GM19468 (cell line): ENCODE results near the gene OSGEP.
A peak's percentile ranks its signal among the peaks of the same experiment; 100 is the strongest.

Experiments used
- ATAC-seq: cut with Tn5 transposase; IDR thresholded peaks from one replicate; pipeline ENCODE4 v1.9.1; 2021; ENCODE audit warnings: mild to moderate bottlenecking, moderate library complexity, moderate number of reproducible peaks; ENCODE audit not compliant: unreplicated experiment; ENCODE audit errors: extremely low read depth

Gene OSGEP

GRCh38 chr14:20435582-20436362 lies 18.8 kb downstream of the OSGEP start, which contains the start of gene KLHL33:
KLHL33 (minus strand) TSS chr14:20436166; CDS start chr14:20435811, 355 bp downstream.
- no peak for ATAC-seq

DNA sequence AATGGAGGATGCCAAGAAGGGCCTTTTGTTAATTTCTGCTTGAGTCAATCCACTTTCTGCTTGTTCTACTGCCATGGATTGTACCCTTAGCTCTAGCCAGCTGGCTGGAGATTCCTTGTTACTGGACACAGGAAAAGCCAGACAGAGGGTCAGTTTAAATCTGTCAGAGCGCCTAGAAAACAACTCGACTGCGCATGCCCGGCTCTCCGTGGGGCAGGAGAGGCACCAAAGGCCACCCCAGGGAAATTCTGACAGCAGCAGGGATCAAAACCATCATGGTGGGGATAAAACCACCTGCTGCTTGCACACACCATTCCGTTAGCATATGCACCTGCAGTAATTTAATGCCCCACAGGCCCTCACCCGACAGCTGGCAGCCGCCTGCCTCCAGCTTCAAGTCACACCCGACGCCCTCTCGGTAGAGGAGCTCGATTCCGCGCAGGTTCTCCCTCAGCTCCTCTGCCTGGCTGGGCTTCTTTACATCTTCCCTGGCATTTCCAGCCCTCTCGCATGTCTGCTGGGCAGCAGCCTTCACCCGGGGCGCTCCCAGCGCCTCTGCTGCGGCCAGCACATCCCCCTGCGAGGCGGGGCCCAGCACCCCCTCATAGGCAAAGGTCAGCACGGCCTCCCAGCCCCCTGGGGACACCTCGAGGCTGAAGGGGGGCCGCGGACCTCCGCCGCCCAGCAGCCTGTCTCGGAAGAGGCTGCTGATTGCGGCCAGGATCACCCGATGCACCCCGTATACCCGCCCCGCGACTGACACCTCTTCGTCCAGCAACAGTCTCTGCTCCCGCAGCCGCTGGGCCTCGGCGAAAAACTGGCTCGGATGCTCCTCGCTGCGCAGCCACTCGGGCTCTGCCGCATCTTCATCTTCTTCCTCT lies 19.7 kb downstream of the OSGEP start:
- no peak for ATAC-seq

- no peak for ATAC-seq
These were observed 24.6 kb downstream of the OSGEP start for GRCh38 chr14:20429801-20430669.

GRCh38 chr14:20428802-20429201 lies 25.8 kb downstream of the OSGEP start:
- no peak for ATAC-seq

GRCh38 chr14:20428010-20428365 lies 26.6 kb downstream of the OSGEP start:
- ATAC-seq = no peak

GRCh38 chr14:20427231-20428009 lies 27.2 kb downstream of the OSGEP start:
- ATAC-seq = no peak

- no peak for ATAC-seq
These were observed 29.8 kb downstream of the OSGEP start for GRCh38 chr14:20424851-20425250.

DNA sequence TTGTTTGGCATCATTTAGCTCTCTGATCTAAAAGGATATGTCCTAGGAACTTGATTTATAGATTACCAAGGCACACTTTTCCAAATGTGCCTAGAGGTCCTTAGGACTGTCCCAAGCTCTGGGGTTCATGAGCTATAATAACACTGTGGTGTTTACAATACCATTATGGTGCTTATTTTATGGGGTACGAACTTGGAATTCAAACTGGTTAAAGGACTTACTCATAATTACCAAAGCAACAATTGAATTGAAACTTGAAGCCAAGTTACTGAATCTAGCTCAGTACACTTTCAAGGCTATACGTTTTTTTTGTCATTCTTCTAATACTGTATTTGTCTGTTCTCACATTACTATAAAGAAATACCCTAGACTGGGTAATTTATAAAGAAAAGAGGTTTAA lies 31.7 kb downstream of the OSGEP start:
- no peak for ATAC-seq

- no peak for ATAC-seq
These were observed 33.3 kb downstream of the OSGEP start for GRCh38 chr14:20421267-20421666.

- ATAC-seq = no peak
These were observed 35.2 kb downstream of the OSGEP start for GRCh38 chr14:20419419-20419818.

DNA sequence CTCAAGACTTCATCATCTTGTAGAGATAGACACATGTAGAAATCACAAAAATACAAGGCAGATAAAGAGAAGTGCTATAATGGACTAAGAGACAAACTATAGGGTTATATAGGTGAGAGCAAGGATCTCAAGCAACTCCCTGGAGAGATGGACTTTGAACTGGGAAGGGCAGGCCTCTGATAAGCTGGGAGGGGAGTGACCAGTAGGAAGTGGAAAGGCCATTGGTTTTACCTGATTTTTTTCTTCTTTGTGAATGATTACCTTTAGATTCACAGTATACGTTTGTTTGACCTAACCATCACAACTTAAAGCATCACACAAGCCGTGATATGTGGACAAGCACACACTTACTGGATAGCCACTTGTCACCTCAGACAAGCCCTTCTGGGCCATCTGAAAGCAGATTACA lies 36.1 kb downstream of the OSGEP start:
- ATAC-seq = no peak

DNA sequence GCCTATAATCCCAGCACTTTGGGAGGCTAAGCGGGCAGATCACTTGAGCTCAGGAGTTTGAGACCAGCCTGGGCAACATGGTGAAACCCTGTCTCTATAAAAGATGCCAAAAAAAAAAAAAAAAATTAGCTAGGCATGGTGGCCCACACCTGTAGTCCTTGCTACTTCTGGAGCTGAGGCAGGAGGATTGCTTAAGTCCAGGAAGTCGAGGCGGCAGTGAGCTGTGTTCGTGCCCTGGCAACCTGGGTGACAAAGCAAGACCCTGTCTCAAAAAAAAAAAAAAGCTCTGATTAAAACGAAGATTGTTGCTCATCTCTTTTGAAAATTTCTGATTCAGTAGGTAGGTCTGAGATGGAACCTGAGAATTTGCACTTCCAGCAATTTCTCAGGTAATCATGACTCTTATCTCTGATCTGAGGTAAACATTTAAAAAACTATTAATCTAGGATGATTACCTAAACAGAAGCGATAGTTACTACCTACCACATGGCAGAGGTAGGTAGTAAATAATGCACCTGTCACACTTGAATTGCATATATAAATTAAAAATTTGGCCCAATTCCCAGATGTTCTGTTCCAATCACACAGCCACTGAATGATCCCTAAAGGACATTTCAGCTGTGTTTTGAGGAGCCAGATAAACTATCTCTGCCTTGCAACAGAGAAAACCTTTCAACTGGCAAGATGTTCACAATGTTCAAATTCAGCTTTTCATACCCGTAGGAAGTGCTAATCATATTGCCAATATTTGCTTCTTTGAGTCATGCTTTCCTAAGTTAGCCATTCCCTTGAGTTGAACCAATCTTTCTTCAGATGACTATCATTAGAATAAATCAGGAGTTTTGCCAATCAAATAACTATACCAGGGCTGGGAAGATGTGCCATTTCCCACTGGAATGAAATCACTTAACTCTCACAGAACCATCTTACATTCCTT lies 37.1 kb downstream of the OSGEP start:
- ATAC-seq = no peak

DNA sequence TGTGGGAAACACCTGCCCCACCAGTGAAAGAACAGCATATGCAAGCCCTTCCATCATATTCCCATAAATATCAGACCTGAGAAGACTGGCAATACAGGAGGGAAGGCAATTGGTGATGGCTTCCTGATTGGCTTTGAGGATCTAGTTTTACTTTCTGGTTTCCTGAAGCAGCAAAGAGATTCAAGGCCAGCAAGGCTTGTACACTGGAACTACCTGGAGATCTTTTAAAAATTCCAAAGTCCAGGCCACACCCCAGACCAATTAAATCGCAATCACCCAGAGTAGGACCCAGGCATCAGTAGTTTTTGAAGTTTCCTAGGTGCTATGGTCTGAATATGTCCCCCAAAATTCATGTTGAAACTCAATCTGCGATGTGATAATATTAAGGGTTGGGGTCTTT lies 38.4 kb downstream of the OSGEP start:
- no peak for ATAC-seq

DNA sequence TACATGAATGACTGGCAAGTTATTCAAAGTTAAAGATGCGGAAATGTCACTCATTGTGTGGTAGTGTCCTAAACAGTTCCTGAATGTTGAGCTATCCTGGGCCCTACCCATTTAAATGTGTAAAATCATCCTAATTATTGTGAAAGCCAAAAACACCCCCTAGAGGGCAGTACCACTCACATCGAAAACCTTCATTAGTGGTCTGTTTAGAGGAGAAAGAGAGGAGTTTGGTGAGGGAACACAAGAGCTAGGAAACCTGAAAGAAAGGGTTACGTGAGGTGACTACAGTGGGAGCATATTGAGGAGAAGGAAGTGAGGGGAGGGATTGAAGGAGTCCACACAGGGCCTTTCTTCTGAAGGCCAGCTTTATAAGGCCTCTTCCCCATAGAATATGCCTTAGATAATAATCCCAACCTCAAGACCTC lies 38.8 kb downstream of the OSGEP start:
- ATAC-seq = no peak

DNA sequence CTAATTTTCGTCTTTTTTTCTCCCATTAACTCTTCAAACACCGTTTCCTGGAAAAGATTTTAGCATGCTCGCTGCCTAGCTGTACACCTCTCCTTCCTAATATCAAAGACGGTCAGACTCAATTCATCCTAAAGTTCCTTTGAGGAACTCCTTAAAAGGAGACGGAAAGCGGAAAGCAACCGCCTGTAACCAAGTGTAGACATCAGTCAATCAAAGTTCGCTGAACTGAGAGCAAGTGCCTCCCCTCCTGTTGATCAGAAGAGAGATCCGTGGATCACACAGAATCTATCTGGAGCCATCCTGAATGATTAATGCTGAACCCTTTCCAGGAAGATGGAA lies 40.9 kb downstream of the OSGEP start:
- no peak for ATAC-seq

GRCh38 chr14:20412876-20413743 lies 41.5 kb downstream of the OSGEP start, which contains the start of gene TEP1:
TEP1 (minus strand) TSS chr14:20413501; CDS start chr14:20408439, 5,062 bp downstream.
- no peak for ATAC-seq

- ATAC-seq = peak; percentile 43
These were observed 42.2 kb downstream of the OSGEP start for GRCh38 chr14:20412411-20412810.

DNA sequence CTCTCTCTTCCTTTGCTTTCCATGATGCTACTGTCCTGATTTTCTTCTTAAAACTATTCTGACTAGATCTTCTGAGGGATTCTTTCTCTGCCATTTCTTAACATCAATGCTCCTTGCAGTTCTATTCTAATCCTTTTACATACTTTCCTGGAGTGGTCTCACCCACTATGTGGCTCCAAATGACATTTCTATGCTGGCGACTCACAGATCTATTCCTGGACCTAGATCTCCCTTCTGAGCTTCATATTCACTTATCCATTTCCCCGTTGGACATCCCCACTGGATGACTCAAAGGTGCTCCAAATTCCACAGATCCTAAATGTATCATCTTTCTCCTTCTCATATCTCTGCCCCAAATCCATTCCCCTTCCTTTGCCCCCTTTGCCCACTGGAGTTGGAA lies 45.4 kb downstream of the OSGEP start:
- ATAC-seq = no peak
